Measurements from ENCODE around the gene GAB3. TPM values are rescaled to one million over a fixed set of nuclear protein-coding genes. Genes with fewer than 3 reads are reported as not detected.
"Not testable (repeated sequence)": the region's sequence is repeated elsewhere in the genome, so short reads cannot be mapped to it uniquely, and the experiment has no call there.

Gene GAB3
- total RNA-seq, 1 experiment from 2014 or later = not detected

DNA sequence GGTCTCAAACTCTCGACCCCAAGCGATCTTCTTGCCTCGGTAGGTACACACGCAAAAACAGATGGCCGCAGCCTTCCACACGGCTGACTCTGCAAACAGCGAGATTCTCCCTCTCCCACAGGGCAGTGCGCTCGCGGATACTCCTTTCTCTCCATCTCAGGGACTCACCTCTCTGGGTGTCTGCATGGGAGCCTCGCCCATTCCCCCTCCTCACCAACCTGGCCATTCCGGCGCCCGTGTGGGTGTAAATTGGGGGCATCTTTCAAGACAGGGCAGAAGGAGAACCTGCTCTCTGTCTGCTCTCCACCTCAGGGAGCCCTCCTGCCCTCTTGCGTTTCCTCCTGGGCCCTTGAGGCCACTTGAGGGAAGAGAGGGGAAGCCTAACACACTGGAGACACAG is 101.9 kb downstream of the GAB3 start:
- TF ChIP-seq, protein P1, sequence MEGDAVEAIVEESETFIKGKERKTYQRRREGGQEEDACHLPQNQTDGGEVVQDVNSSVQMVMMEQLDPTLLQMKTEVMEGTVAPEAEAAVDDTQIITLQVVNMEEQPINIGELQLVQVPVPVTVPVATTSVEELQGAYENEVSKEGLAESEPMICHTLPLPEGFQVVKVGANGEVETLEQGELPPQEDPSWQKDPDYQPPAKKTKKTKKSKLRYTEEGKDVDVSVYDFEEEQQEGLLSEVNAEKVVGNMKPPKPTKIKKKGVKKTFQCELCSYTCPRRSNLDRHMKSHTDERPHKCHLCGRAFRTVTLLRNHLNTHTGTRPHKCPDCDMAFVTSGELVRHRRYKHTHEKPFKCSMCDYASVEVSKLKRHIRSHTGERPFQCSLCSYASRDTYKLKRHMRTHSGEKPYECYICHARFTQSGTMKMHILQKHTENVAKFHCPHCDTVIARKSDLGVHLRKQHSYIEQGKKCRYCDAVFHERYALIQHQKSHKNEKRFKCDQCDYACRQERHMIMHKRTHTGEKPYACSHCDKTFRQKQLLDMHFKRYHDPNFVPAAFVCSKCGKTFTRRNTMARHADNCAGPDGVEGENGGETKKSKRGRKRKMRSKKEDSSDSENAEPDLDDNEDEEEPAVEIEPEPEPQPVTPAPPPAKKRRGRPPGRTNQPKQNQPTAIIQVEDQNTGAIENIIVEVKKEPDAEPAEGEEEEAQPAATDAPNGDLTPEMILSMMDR (IDR thresholded peaks at IDR 0.05; ENCODE audit: insufficient read depth in 1 of 2, low read depth in 1 of 2, low read length in 1 of 2, severe bottlenecking in 1 of 2, unreplicated experiment in 1 of 2) = no peak
- intact Hi-C loops (cut with micrococcal nuclease; ENCODE audit: unreplicated experiment) = no loop called here
- no peaks in the 10 kb centered on the region for H3K36me3 ChIP-seq (ENCODE audit: control insufficient read depth, insufficient read depth, low read length)
- H3K27ac Mint-ChIP-seq (ENCODE audit: unreplicated experiment) = no peak overlapping the region
- BruUV-seq (replicated peaks) = no TSS peak
- H3K4me1 ChIP-seq = no peaks in the 10 kb centered on the region
- no peak overlapping the region for H3K4me3 Mint-ChIP-seq (ENCODE audit: unreplicated experiment)
- H3K27me3 Mint-ChIP-seq (ENCODE audit: insufficient read depth, unreplicated experiment) = peaks cover 4% of the 10 kb centered on the region
- DNase-seq = no peak
- no peaks in the 10 kb centered on the region for H3K36me3 Mint-ChIP-seq (ENCODE audit: insufficient read depth, unreplicated experiment)
- no peaks in the 10 kb centered on the region for H3K9me3 Mint-ChIP-seq (ENCODE audit: unreplicated experiment)
- no peaks in the 10 kb centered on the region for H3K27me3 ChIP-seq (replicated peaks; ENCODE audit: control insufficient read depth, insufficient read depth, low read length)
- no peaks in the 10 kb centered on the region for H3K4me1 Mint-ChIP-seq (ENCODE audit: low read depth, unreplicated experiment)
- POLR2A ChIA-PET = no interaction called here
- H3K4me3 ChIP-seq (ENCODE audit: low read depth, low read length) = no peak overlapping the region
- H3K9me3 ChIP-seq = no peaks in the 10 kb centered on the region
- CTCF ChIA-PET = no interaction called here

DNA sequence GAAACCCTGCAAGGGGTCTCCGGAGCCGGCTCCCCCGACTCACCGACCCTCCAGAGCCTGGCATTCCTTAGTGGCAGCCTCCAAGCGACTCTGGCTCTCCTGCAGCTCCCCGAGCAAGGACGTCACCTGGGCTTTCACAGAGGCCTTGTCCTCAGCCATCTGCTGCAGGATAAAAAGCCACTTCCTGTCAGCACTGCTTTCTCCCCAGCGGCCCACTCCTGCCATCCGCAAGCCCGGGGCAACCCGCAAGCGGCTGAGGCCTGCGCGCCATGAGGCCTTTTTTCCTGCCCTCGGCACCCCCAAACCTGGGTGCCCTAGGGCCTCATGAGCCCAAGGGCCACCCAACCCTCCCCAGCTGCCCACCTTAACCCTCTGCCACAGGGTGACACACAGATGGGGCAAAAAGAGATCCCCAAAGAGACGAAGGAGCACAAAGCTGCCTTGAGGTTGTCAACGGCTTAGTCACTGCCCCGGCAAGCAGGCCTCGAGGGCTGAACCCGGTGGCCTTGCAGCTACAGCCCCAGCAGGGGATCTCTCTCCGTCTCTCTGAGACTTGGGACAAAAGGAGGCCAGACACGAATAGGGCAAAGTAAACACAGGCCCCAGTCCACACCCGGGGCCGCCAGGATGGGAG is 105.0 kb downstream of the GAB3 start:
- H3K4me1 ChIP-seq; H3K27me3 ChIP-seq (replicated peaks; ENCODE audit: control insufficient read depth, insufficient read depth, low read length); H3K9me3 ChIP-seq; H3K4me3 ChIP-seq (ENCODE audit: low read depth, low read length); POLR2A ChIA-PET; DNase-seq; H3K4me1 Mint-ChIP-seq (ENCODE audit: low read depth, unreplicated experiment); H3K36me3 ChIP-seq (ENCODE audit: control insufficient read depth, insufficient read depth, low read length); BruUV-seq (replicated peaks); H3K9me3 Mint-ChIP-seq (ENCODE audit: unreplicated experiment); CTCF ChIA-PET; H3K4me3 Mint-ChIP-seq (ENCODE audit: unreplicated experiment); H3K36me3 Mint-ChIP-seq (ENCODE audit: insufficient read depth, unreplicated experiment); intact Hi-C loops (cut with micrococcal nuclease; ENCODE audit: unreplicated experiment); H3K27me3 Mint-ChIP-seq (ENCODE audit: insufficient read depth, unreplicated experiment); H3K27ac Mint-ChIP-seq (ENCODE audit: unreplicated experiment): not testable (repeated sequence)

DNA sequence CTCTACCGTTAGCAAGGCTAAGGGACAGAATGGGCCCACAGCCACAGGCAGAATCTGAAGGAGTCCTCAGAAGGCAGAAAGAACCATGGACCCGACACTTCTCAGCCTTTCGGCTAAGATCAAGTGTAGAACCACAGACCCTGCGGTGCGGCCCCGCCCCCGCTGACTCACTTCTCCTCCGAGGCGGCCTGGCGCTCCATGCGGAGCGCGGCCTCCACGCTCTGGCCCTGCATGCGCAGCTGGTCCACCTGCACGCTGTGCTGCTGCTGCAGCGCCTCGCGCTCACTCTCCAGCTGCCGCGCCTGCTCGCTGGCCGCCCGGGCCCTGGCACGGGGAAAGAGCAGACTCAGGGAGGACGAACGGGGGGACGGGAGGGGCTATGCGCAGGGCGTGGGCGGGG is 107.2 kb downstream of the GAB3 start:
- H3K4me1 ChIP-seq = not testable (repeated sequence)

DNA sequence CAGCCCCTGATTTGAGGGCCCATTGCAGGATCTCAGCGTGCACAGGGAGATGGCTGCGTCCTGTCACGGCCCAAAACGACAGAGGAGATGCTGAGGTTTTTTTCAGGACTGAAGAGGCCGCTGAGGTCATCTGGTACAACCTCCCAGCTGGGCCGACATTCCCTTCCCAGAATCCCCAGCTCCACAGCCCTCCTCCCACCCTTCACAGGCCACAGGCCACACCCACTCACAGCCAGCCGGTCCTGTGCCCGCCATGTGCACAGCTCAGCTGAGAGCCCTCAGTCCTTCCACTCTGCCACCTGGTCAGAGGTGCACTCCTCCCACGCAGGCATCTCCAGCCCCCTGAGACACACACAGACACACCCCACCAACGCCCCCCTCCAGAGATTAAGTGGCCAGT is 109.1 kb downstream of the GAB3 start:
- BruUV-seq (replicated peaks); H3K27ac Mint-ChIP-seq (ENCODE audit: unreplicated experiment); DNase-seq; H3K36me3 Mint-ChIP-seq (ENCODE audit: insufficient read depth, unreplicated experiment); CTCF ChIA-PET; intact Hi-C loops (cut with micrococcal nuclease; ENCODE audit: unreplicated experiment); H3K9me3 ChIP-seq; H3K36me3 ChIP-seq (ENCODE audit: control insufficient read depth, insufficient read depth, low read length); POLR2A ChIA-PET; H3K27me3 ChIP-seq (replicated peaks; ENCODE audit: control insufficient read depth, insufficient read depth, low read length); H3K4me1 Mint-ChIP-seq (ENCODE audit: low read depth, unreplicated experiment); H3K27me3 Mint-ChIP-seq (ENCODE audit: insufficient read depth, unreplicated experiment); H3K4me3 Mint-ChIP-seq (ENCODE audit: unreplicated experiment); H3K4me1 ChIP-seq; H3K9me3 Mint-ChIP-seq (ENCODE audit: unreplicated experiment); H3K4me3 ChIP-seq (ENCODE audit: low read depth, low read length): not testable (repeated sequence)

More for the DNA sequence above, 107.2 kb downstream of the GAB3 start:
- POLR2A ChIA-PET; H3K36me3 Mint-ChIP-seq (ENCODE audit: insufficient read depth, unreplicated experiment); H3K27ac Mint-ChIP-seq (ENCODE audit: unreplicated experiment); H3K36me3 ChIP-seq (ENCODE audit: control insufficient read depth, insufficient read depth, low read length); H3K4me3 Mint-ChIP-seq (ENCODE audit: unreplicated experiment); H3K4me3 ChIP-seq (ENCODE audit: low read depth, low read length); H3K9me3 Mint-ChIP-seq (ENCODE audit: unreplicated experiment); H3K27me3 Mint-ChIP-seq (ENCODE audit: insufficient read depth, unreplicated experiment); H3K9me3 ChIP-seq; H3K4me1 Mint-ChIP-seq (ENCODE audit: low read depth, unreplicated experiment); BruUV-seq (replicated peaks); H3K27me3 ChIP-seq (replicated peaks; ENCODE audit: control insufficient read depth, insufficient read depth, low read length); CTCF ChIA-PET; DNase-seq; intact Hi-C loops (cut with micrococcal nuclease; ENCODE audit: unreplicated experiment): not testable (repeated sequence)

DNA sequence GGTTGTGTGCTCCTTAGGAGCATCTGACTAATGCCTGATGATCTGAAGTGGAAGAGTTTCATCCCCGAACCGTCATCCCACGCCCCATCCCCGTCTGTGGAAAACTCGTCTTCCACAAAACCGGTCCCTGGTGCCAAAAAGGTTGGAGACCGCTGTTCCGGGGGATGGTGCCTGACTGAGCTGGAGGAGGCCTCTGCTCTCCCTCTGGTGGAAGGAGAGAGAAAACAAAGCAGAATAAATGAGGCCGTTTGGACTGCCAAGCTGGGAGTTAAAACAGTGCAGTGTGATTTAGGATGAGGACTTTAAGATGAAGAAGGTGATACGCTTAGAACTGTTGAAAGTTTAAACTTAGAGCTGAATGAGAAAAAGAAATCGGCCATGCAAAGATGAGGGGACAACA is 117.2 kb downstream of the GAB3 start:
- POLR2A ChIA-PET; CTCF ChIA-PET; H3K27me3 Mint-ChIP-seq (ENCODE audit: insufficient read depth, unreplicated experiment): not testable (repeated sequence)

DNA sequence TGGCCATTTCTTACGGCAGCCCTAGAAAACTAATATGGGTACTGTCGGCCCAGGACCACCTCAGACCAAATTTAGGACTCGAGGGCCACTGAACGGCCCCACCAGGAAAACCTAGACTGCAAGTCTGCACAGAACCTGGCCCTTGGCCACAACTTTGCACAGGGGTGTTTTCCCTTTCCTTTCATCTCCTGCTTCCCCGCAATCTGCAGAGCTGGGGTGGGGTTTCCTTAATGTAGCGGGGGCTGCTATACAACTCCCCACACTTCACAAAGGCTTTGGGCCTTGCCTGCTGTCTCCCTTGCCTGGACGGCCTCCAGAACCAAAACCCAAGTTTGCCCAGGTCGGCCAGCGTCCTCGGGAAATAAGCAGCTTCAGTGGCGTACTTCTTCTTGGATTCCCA is 119.9 kb downstream of the GAB3 start:
- H3K36me3 ChIP-seq (ENCODE audit: control insufficient read depth, insufficient read depth, low read length); H3K9me3 ChIP-seq; H3K4me3 Mint-ChIP-seq (ENCODE audit: unreplicated experiment); H3K27ac Mint-ChIP-seq (ENCODE audit: unreplicated experiment); H3K4me1 ChIP-seq; H3K27me3 ChIP-seq (replicated peaks; ENCODE audit: control insufficient read depth, insufficient read depth, low read length); H3K9me3 Mint-ChIP-seq (ENCODE audit: unreplicated experiment); H3K4me1 Mint-ChIP-seq (ENCODE audit: low read depth, unreplicated experiment); H3K36me3 Mint-ChIP-seq (ENCODE audit: insufficient read depth, unreplicated experiment); H3K4me3 ChIP-seq (ENCODE audit: low read depth, low read length); DNase-seq; H3K27me3 Mint-ChIP-seq (ENCODE audit: insufficient read depth, unreplicated experiment); CTCF ChIA-PET; intact Hi-C loops (cut with micrococcal nuclease; ENCODE audit: unreplicated experiment); POLR2A ChIA-PET; BruUV-seq (replicated peaks): not testable (repeated sequence)

More for the DNA sequence above, 117.2 kb downstream of the GAB3 start:
- H3K4me3 Mint-ChIP-seq (ENCODE audit: unreplicated experiment); H3K4me1 ChIP-seq; H3K27ac Mint-ChIP-seq (ENCODE audit: unreplicated experiment); H3K36me3 ChIP-seq (ENCODE audit: control insufficient read depth, insufficient read depth, low read length); BruUV-seq (replicated peaks); H3K4me3 ChIP-seq (ENCODE audit: low read depth, low read length); H3K27me3 ChIP-seq (replicated peaks; ENCODE audit: control insufficient read depth, insufficient read depth, low read length); intact Hi-C loops (cut with micrococcal nuclease; ENCODE audit: unreplicated experiment); H3K9me3 Mint-ChIP-seq (ENCODE audit: unreplicated experiment); H3K4me1 Mint-ChIP-seq (ENCODE audit: low read depth, unreplicated experiment); H3K36me3 Mint-ChIP-seq (ENCODE audit: insufficient read depth, unreplicated experiment); H3K9me3 ChIP-seq; DNase-seq: not testable (repeated sequence)

All from Caco-2 (cell line).